H1 (cell line): ENCODE measurements around the gene PIP5K1C. TPM values are rescaled to one million over a fixed set of nuclear protein-coding genes. Genes with fewer than 3 reads are reported as not detected.

ENCODE experiments used
- CTCF ChIA-PET: fragments of 300-600 bp; sonication (Branson Sonifier 250); formaldehyde crosslinking; loops from one replicate; lab custom pipeline; 2021; ENCODE audit not compliant: partially characterized antibody; lab: Charles Lee
- POLR2A ChIA-PET: fragments of 300-600 bp; sonication (Branson Sonifier 250); formaldehyde crosslinking; loops from one replicate; lab custom pipeline; 2021; ENCODE audit warnings: inconsistent platforms; ENCODE audit not compliant: partially characterized antibody; lab: Charles Lee
- DNase-seq, 2 experiments: peaks; one replicate each; pipeline versions ENCODE4 v3.0.0 to v3.0.0-alpha.2; 2010 to 2022; ENCODE audit warnings: low spot score in 2 of 2, low read depth in 1 of 2, mixed read lengths in 1 of 2
- FAIRE-seq: peaks from 2 replicates; lab custom pipeline; 2011; peaks lifted over from hg19 to GRCh38; lab: Jason Lieb, UNC
- H2AFZ ChIP-seq: 2 replicates; pipeline ENCODE4 v1.8.1; 2012; ENCODE audit warnings: low read length, inconsistent platforms
- H2AK5ac ChIP-seq: 2 replicates; pipeline ENCODE4 v1.6.1; 2013; ENCODE audit warnings: low read depth, low read length
- H2BK120ac ChIP-seq: replicated peaks from 2 replicates; pipeline ENCODE3; 2013; ENCODE audit warnings: low read depth, low read length, inconsistent platforms
- H2BK12ac ChIP-seq: 2 replicates; pipeline ENCODE4 v1.6.1; 2013; ENCODE audit warnings: low read depth, low read length
- H2BK15ac ChIP-seq: 2 replicates; pipeline ENCODE4 v1.6.1; 2013; ENCODE audit warnings: low read length
- H2BK20ac ChIP-seq: 2 replicates; pipeline ENCODE4 v1.6.1; 2013; ENCODE audit warnings: low read length
- H2BK5ac ChIP-seq: 2 replicates; pipeline ENCODE4 v1.6.1; 2013; ENCODE audit warnings: low read depth, low read length
- H3K14ac ChIP-seq: 2 replicates; pipeline ENCODE4 v1.6.1; 2013; ENCODE audit warnings: inconsistent platforms; ENCODE audit not compliant: insufficient read length
- H3K18ac ChIP-seq: 2 replicates; pipeline ENCODE4 v1.6.1; 2013; ENCODE audit warnings: low read length; ENCODE audit errors: extremely low read depth
- H3K23ac ChIP-seq: 2 replicates; pipeline ENCODE4 v1.6.1; 2013; ENCODE audit warnings: inconsistent platforms; ENCODE audit not compliant: insufficient read length
- H3K23me2 ChIP-seq: 2 replicates; pipeline ENCODE4 v1.6.1; 2013; ENCODE audit warnings: low read depth, low read length
- H3K27ac ChIP-seq: 2 replicates; pipeline ENCODE4 v1.6.1; 2011; ENCODE audit warnings: low read depth, low read length, inconsistent platforms
- H3K27me3 ChIP-seq, 4 experiments: replicated peaks in 1 of 4; 1 replicate in 1 of 4; 2 replicates in 3 of 4; pipeline versions ENCODE4 v1.6.1 to v1.8.1; 2011 to 2013; ENCODE audit warnings: low read length in 3 of 4, mild to moderate bottlenecking in 3 of 4, inconsistent platforms in 2 of 4, mixed read lengths in 2 of 4, moderate library complexity in 1 of 4; ENCODE audit not compliant: control insufficient read depth in 3 of 4, insufficient read depth in 3 of 4; ENCODE audit errors: extremely low read depth in 1 of 4
- H3K36me3 ChIP-seq, 4 experiments: 2 replicates each; pipeline versions ENCODE4 v1.6.1 to v1.8.1; 2011 to 2013; ENCODE audit warnings: mild to moderate bottlenecking in 4 of 4, low read length in 3 of 4, moderate library complexity in 2 of 4, control low read depth in 1 of 4, inconsistent platforms in 1 of 4; ENCODE audit not compliant: insufficient read depth in 4 of 4, control insufficient read depth in 2 of 4
- H3K4ac ChIP-seq: replicated peaks from 2 replicates; pipeline ENCODE3; 2013; ENCODE audit warnings: low read length, low read depth, mixed read lengths, inconsistent platforms; ENCODE audit not compliant: insufficient read length
- H3K4me1 ChIP-seq, 4 experiments: replicated peaks in 1 of 4; 1 replicate in 1 of 4; 2 replicates in 3 of 4; pipeline versions ENCODE4 v1.6.1 to v1.8.1; 2011 to 2013; ENCODE audit warnings: low read length in 3 of 4, inconsistent platforms in 2 of 4, mixed read lengths in 1 of 4; ENCODE audit not compliant: insufficient read depth in 4 of 4, control insufficient read depth in 3 of 4
- H3K4me2 ChIP-seq, 2 experiments: 2 replicates each; pipeline versions ENCODE4 v1.6.1 to v1.8.1; 2011 to 2013; ENCODE audit warnings: low read depth in 2 of 2, low read length in 2 of 2, control low read depth in 1 of 2, inconsistent platforms in 1 of 2, mild to moderate bottlenecking in 1 of 2; ENCODE audit not compliant: insufficient read depth in 1 of 2
- H3K4me3 ChIP-seq, 4 experiments: fragments of 200-600, 300-600 bp in 1 of 4; sonication (generic), shearing (Covaris generic), sonication (Bioruptor Twin) in 1 of 4; 2 replicates each; pipeline versions ENCODE4 v1.5.1 to v1.8.1; 2011 to 2016; ENCODE audit warnings: low read length in 4 of 4, low read depth in 3 of 4, control low read depth in 2 of 4, inconsistent platforms in 2 of 4, mild to moderate bottlenecking in 2 of 4, mixed read lengths in 1 of 4, moderate library complexity in 1 of 4; ENCODE audit not compliant: insufficient read depth in 2 of 4; ENCODE audit errors: extremely low read depth in 1 of 4
- H3K56ac ChIP-seq: replicated peaks from 2 replicates; pipeline ENCODE3; 2013; ENCODE audit warnings: low read depth, mild to moderate bottlenecking, mixed read lengths, low read length, inconsistent platforms; ENCODE audit not compliant: insufficient read length
- H3K79me1 ChIP-seq: 2 replicates; pipeline ENCODE4 v1.6.1; 2013; ENCODE audit warnings: low read depth, low read length, control low read depth
- H3K79me2 ChIP-seq, 2 experiments: 2 replicates each; pipeline versions ENCODE4 v1.6.1 to v1.8.1; 2012 to 2013; ENCODE audit warnings: low read length in 2 of 2, mild to moderate bottlenecking in 2 of 2, inconsistent platforms in 1 of 2; ENCODE audit not compliant: insufficient read depth in 2 of 2, control insufficient read depth in 1 of 2
- H3K9ac ChIP-seq, 4 experiments: replicated peaks in 1 of 4; 1 replicate in 1 of 4; 2 replicates in 3 of 4; pipeline versions ENCODE4 v1.6.1 to v1.8.1; 2011 to 2013; ENCODE audit warnings: low read depth in 3 of 4, low read length in 3 of 4, control low read depth in 2 of 4, mild to moderate bottlenecking in 2 of 4, moderate library complexity in 2 of 4, inconsistent platforms in 1 of 4; ENCODE audit errors: extremely low read depth in 1 of 4
- H3K9me3 ChIP-seq, 2 experiments: 2 replicates each; pipeline versions ENCODE4 v1.6.1 to v1.8.1; 2012 to 2013; ENCODE audit warnings: mild to moderate bottlenecking in 2 of 2, moderate library complexity in 2 of 2, control low read depth in 1 of 2, inconsistent platforms in 1 of 2, low read depth in 1 of 2, low read length in 1 of 2, mixed read lengths in 1 of 2; ENCODE audit not compliant: insufficient read depth in 2 of 2
- H4K20me1 ChIP-seq, 2 experiments: replicated peaks in 1 of 2; 2 replicates each; pipeline versions ENCODE3 to v1.8.1; 2011 to 2013; ENCODE audit warnings: inconsistent platforms in 2 of 2, low read length in 2 of 2, mild to moderate bottlenecking in 1 of 2; ENCODE audit not compliant: insufficient read depth in 2 of 2, control insufficient read depth in 1 of 2
- H4K5ac ChIP-seq: 2 replicates; pipeline ENCODE4 v1.6.1; 2013; ENCODE audit warnings: low read length, low read depth, mixed read lengths, inconsistent platforms; ENCODE audit not compliant: insufficient read length
- H4K8ac ChIP-seq: 2 replicates; pipeline ENCODE4 v1.8.0; 2013; ENCODE audit warnings: mild to moderate bottlenecking, moderate library complexity, low read length, inconsistent platforms; ENCODE audit not compliant: insufficient read depth; ENCODE audit errors: extremely low read depth
- H4K91ac ChIP-seq: replicated peaks from 2 replicates; pipeline ENCODE3; 2013; ENCODE audit warnings: low read length, mixed read lengths, inconsistent platforms; ENCODE audit not compliant: insufficient read length
- SIX5 ChIP-seq: IDR thresholded peaks from 2 replicates; pipeline ENCODE4 v1.6.1; 2011; ENCODE audit warnings: mild to moderate bottlenecking, low read depth, low read length
- SRF ChIP-seq: IDR thresholded peaks from 2 replicates; pipeline ENCODE4 v1.6.1; 2011; ENCODE audit warnings: mild to moderate bottlenecking, low read depth, low read length, moderate library complexity
- YY1 ChIP-seq: IDR thresholded peaks from 2 replicates; pipeline ENCODE4 v1.6.1; 2011; ENCODE audit warnings: low read depth, mild to moderate bottlenecking, low read length
- WGBS, 2 experiments: shearing (Covaris generic) in 1 of 2; methylation state at CpG; one replicate each; pipeline versions ENCODE4 v1.1.6 to v1.1.7; 2013 to 2015; ENCODE audit warnings: low lambda C conversion rate in 2 of 2, mixed read lengths in 2 of 2, inconsistent platforms in 1 of 2, low coverage in 1 of 2, missing lambda C conversion rate in 1 of 2; ENCODE audit not compliant: insufficient replicate concordance in 2 of 2, insufficient coverage in 1 of 2, insufficient read length in 1 of 2; ENCODE audit errors: extremely low coverage in 1 of 2, missing lambda C conversion rate in 1 of 2; 5-methylcytosine and 5-hydroxymethylcytosine counted together
- polyA plus RNA-seq, 7 experiments: library from polyadenylated mRNA; depleted of rRNA in 3 of 7; stranded (reverse) in 5 of 7; unstranded in 2 of 7; fragments of >200 nt in 5 of 7; fragments of 200-250 nt in 2 of 7; gene quantifications; 1 replicate in 5 of 7; 2 replicates in 1 of 7; 4 replicates in 1 of 7; pipeline versions ENCODE4 v1.2.1 to v1.2.3, GENCODE V29; 2011 to 2013; ENCODE audit warnings: missing spikeins in 2 of 7, mixed read lengths in 2 of 7
- total RNA-seq: library from RNA; stranded (reverse); fragmentation: NEBNext Ultra II Directional; extraction: Animal tissue kit (Norgen Biotek cat#: 25700); gene quantifications from 2 replicates; pipeline ENCODE4 v1.2.1, GENCODE V29; 2021
- TF ChIP-seq, protein P1 (sequence below): IDR thresholded peaks from 2 replicates; pipeline ENCODE4 v1.6.1; 2011; ENCODE audit warnings: low read length, improper control_type of control experiment

Gene PIP5K1C
- total and polyA plus RNA-seq, 2 of the 8 experiments (the other 6 are each of a cell fraction or from before 2014, with no cell fraction given) = 10.6 to 32.9 TPM

DNA sequence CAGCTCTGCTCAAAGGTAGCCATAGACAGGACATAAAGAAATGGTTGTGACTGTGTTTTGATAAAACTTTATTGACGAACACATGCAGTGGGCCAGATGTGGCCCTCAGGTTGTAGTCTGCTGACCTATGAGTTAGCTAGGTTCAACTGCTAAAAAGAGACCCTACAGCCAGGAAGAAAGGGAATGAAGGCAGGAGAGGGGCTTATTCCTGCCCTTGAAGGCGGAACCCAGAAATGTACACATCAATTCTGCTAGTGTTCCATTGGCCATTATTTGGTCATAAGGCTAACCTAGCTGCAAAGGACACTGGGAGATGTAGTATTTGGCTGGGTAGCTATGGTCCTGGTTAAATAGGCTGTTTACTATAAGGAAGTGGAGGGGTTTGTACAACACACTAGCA is 43.2 kb upstream of the PIP5K1C start:
- H2BK15ac ChIP-seq = no peak overlapping the region
- no peaks in the 10 kb centered on the region for H3K79me2 ChIP-seq
- no peaks in the 10 kb centered on the region for H3K27me3 ChIP-seq
- no peak overlapping the region for H3K27ac ChIP-seq
- no peaks in the 10 kb centered on the region for H3K4me1 ChIP-seq
- DNase-seq (no peak), FAIRE-seq (peak; percentile 60)
- no peak overlapping the region for H3K56ac ChIP-seq
- H2AFZ ChIP-seq = no peak overlapping the region
- H3K79me1 ChIP-seq = no peaks in the 10 kb centered on the region
- 96% methylated on average over 2 of the region's 2 CpGs; no CpG with 5 or more reads in 1 of the 2 experiments for WGBS, 2 experiments
- no peak overlapping the region for H2BK20ac ChIP-seq
- H4K8ac ChIP-seq = no peak overlapping the region
- no peak overlapping the region for H2AK5ac ChIP-seq
- no peak overlapping the region for H3K4ac ChIP-seq
- H4K20me1 ChIP-seq = peaks cover 0 to 3% of the 10 kb centered on the region in 2 experiments
- H3K18ac ChIP-seq = no peak overlapping the region
- H2BK120ac ChIP-seq = no peak overlapping the region
- no peak overlapping the region for H3K4me3 ChIP-seq
- no peak overlapping the region for H3K23ac ChIP-seq
- peaks cover 0 to 3% (median 0%) of the 10 kb centered on the region in 4 experiments; a peak in 2 of 8 replicates for H3K36me3 ChIP-seq
- ChIA-PET POLR2A (interaction anchor here (0.6 kb wide), 1 partner anchor 22 kb away, joined by 3 read pairs; no protein-coding TSS in a partner anchor), CTCF (interaction anchor here (2.4 kb wide), 1 partner anchor 18 kb away, joined by 8 read pairs; the partner anchor contains the start of genes APBA3 and MRPL54)
- H3K9ac ChIP-seq = no peak overlapping the region
- H2BK5ac ChIP-seq = no peak overlapping the region
- H4K5ac ChIP-seq = no peak overlapping the region
- no peaks in the 10 kb centered on the region for H3K23me2 ChIP-seq
- H3K14ac ChIP-seq = no peak overlapping the region
- H3K4me2 ChIP-seq = no peak overlapping the region
- H4K91ac ChIP-seq = no peak overlapping the region
- H3K9me3 ChIP-seq = no peaks in the 10 kb centered on the region
- no peak overlapping the region for H2BK12ac ChIP-seq
- TF ChIP-seq SRF (no peak), YY1 (no peak), SIX5 (peak; percentile 36)
- TF ChIP-seq, protein P1, sequence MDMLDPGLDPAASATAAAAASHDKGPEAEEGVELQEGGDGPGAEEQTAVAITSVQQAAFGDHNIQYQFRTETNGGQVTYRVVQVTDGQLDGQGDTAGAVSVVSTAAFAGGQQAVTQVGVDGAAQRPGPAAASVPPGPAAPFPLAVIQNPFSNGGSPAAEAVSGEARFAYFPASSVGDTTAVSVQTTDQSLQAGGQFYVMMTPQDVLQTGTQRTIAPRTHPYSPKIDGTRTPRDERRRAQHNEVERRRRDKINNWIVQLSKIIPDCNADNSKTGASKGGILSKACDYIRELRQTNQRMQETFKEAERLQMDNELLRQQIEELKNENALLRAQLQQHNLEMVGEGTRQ = peak; percentile 54; the same call in 1 of the 2 replicates
